NCI-H146 (cell line): Measurements from ENCODE around the gene ING2.
"Not testable (repeated sequence)": the region's sequence is repeated elsewhere in the genome, so short reads cannot be mapped to it uniquely, and the experiment has no call there.

Experiments used
- DNase-seq: peaks from one replicate; lab custom pipeline; 2025; lab: John Stamatoyannopoulos, UW

The ING2 gene

GRCh38 chr4:183548306-183548705, 43.4 kb downstream of the ING2 start:
- no peak for DNase-seq

GRCh38 chr4:183550345-183551093, 45.7 kb downstream of the ING2 start:
- DNase-seq, result no peak

GRCh38 chr4:183552274-183553146, 47.7 kb downstream of the ING2 start:
- DNase-seq, result no peak

GRCh38 chr4:183553147-183553478, 48.3 kb downstream of the ING2 start:
- DNase-seq, result not testable (repeated sequence)

GRCh38 chr4:183553601-183554345, 48.9 kb downstream of the ING2 start:
- no peak for DNase-seq

- no peak for DNase-seq
Observed at GRCh38 chr4:183554346-183554686, 49.5 kb downstream of the ING2 start.

GRCh38 chr4:183554878-183555585, 50.2 kb downstream of the ING2 start:
- DNase-seq, result no peak

- no peak for DNase-seq
Observed at GRCh38 chr4:183556947-183557346, 52.1 kb downstream of the ING2 start.

- DNase-seq, result no peak
Observed at GRCh38 chr4:183557611-183558010, 52.8 kb downstream of the ING2 start.

GRCh38 chr4:183558873-183559272, 54.0 kb downstream of the ING2 start:
- no peak for DNase-seq

GRCh38 chr4:183561905-183562304, 57.0 kb downstream of the ING2 start:
- no peak for DNase-seq
